ENCODE results near the gene XCL1.
"Not testable (repeated sequence)": the region's sequence is repeated elsewhere in the genome, so short reads cannot be mapped to it uniquely, and the experiment has no call there.

XCL1 gene

DNA sequence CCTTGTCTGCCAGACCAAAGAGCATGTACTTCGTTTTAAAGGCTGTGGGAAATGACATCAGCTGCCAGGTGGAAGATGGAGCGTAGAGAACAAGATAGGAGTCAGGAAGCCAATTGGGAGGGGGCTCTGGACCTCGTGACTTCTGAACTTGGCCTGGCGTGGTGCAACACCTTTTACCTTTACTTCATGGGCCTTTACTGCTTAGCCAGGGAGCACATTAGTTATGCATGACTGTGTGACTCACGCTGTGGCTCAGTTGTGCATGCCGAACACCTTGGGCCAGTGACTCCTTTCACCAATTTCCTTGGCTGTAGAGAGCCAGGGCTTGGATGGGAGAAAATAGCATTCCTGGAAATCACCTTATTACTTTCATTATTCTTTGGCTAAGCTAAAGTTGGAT, 7.2 kb downstream of the XCL1 start:
- H3K36me3 ChIP-seq (ENCODE audit: control insufficient read depth in 1 of 2, insufficient read depth in 2 of 2, low read length in 2 of 2), result no peaks in the 10 kb centered on the region
- H3K4me1 ChIP-seq (ENCODE audit: control insufficient read depth in 1 of 2, insufficient read depth in 2 of 2, low read length in 2 of 2), result no peaks in the 10 kb centered on the region
- H3K9ac ChIP-seq (ENCODE audit: low read depth in 1 of 2, low read length in 2 of 2), result no peak overlapping the region
- H3K27me3 ChIP-seq (ENCODE audit: control insufficient read depth in 1 of 2, insufficient read depth in 2 of 2, low read length in 2 of 2), result no peaks in the 10 kb centered on the region
- no peak overlapping the region for H3K4me3 ChIP-seq (ENCODE audit: low read depth in 1 of 2, low read length in 2 of 2)
- H3K9me3 ChIP-seq (ENCODE audit: control insufficient read depth in 1 of 2, low read length in 2 of 2), result no peaks in the 10 kb centered on the region
- H3K27ac ChIP-seq (ENCODE audit: low read depth, low read length), result no peak overlapping the region

DNA sequence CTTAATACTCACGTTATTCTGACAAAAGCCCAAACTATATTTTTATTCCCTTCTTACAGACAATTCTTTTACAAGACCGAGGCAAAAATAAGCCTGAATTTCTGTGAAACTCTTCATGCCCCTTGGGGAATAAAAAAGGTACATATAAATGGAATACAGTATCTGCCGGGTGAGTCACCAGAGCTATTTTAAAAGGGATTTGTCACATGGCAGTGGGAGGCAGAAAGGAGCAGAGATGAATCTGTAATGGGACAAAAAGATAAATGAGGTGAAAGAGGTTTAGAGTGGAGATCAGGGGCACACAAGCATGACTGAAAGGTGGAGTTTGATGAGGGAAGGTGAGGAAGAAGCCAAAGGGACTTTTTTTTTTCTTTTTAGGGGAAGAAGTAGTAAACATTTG, 8.8 kb downstream of the XCL1 start:
- no peak overlapping the region for H3K9ac ChIP-seq (ENCODE audit: low read depth in 1 of 2, low read length in 2 of 2)
- no peaks in the 10 kb centered on the region for H3K9me3 ChIP-seq (ENCODE audit: control insufficient read depth in 1 of 2, low read length in 2 of 2)
- no peaks in the 10 kb centered on the region for H3K27me3 ChIP-seq (ENCODE audit: control insufficient read depth in 1 of 2, insufficient read depth in 2 of 2, low read length in 2 of 2)
- H3K4me3 ChIP-seq (ENCODE audit: low read depth in 1 of 2, low read length in 2 of 2), result no peak overlapping the region
- no peaks in the 10 kb centered on the region for H3K4me1 ChIP-seq (ENCODE audit: control insufficient read depth in 1 of 2, insufficient read depth in 2 of 2, low read length in 2 of 2)
- no peaks in the 10 kb centered on the region for H3K36me3 ChIP-seq (ENCODE audit: control insufficient read depth in 1 of 2, insufficient read depth in 2 of 2, low read length in 2 of 2)
- H3K27ac ChIP-seq (ENCODE audit: low read depth, low read length), result no peak overlapping the region

DNA sequence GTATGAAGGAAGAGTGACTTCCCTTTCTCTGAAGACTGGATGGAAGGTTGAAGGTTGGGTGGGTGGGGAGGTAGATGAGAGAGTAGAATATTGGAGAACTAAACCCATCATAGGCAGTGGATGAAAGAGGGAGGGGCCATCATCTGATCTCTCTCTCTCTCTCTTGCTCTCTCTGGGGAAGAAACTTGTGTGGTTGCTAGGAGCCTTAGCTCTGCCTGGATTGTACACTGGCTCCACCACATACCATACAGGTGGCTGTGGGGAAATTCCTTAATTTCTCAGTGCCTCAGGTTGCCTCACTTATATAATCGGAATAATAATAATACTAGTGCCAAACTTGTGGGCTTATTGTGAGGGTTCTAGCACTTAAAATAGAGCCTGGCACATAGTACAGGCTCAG, 9.5 kb downstream of the XCL1 start:
- Histone ChIP-seq H3K9ac (ENCODE audit: low read depth in 1 of 2, low read length in 2 of 2) (no peak overlapping the region), H3K36me3 (ENCODE audit: control insufficient read depth in 1 of 2, insufficient read depth in 2 of 2, low read length in 2 of 2) (no peaks in the 10 kb centered on the region), H3K4me1 (ENCODE audit: control insufficient read depth in 1 of 2, insufficient read depth in 2 of 2, low read length in 2 of 2) (no peaks in the 10 kb centered on the region), H3K27ac (ENCODE audit: low read depth, low read length) (no peak overlapping the region), H3K9me3 (ENCODE audit: control insufficient read depth in 1 of 2, low read length in 2 of 2) (no peaks in the 10 kb centered on the region), H3K4me3 (ENCODE audit: low read depth in 1 of 2, low read length in 2 of 2) (no peak overlapping the region), H3K27me3 (ENCODE audit: control insufficient read depth in 1 of 2, insufficient read depth in 2 of 2, low read length in 2 of 2) (no peaks in the 10 kb centered on the region)

DNA sequence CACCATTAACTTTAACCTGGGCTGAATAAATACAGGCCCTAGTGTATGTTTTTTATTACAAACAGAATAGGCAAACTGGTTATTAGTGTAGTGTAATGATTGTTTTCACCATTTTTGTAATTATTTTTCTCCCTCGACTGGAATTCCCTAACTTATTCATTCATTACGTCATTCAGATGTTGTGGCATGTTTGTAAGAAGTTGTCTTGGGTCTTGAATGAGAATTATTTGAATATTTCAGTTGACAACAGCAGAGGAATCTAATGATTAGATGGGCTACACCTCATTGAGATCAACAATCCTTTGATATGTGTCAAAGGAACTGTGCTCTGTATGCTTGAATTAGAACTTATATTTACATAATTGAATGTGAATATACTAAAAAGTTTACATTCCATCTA, 12.8 kb downstream of the XCL1 start:
- H3K4me1 ChIP-seq (ENCODE audit: control insufficient read depth in 1 of 2, insufficient read depth in 2 of 2, low read length in 2 of 2), result no peaks in the 10 kb centered on the region
- H3K27ac ChIP-seq (ENCODE audit: low read depth, low read length), result no peak overlapping the region
- H3K9me3 ChIP-seq (ENCODE audit: control insufficient read depth in 1 of 2, low read length in 2 of 2), result no peaks in the 10 kb centered on the region
- H3K4me3 ChIP-seq (ENCODE audit: low read depth in 1 of 2, low read length in 2 of 2), result no peak overlapping the region
- H3K9ac ChIP-seq (ENCODE audit: low read depth in 1 of 2, low read length in 2 of 2), result no peak overlapping the region
- no peaks in the 10 kb centered on the region for H3K36me3 ChIP-seq (ENCODE audit: control insufficient read depth in 1 of 2, insufficient read depth in 2 of 2, low read length in 2 of 2)
- peaks cover 0 to 12% of the 10 kb centered on the region in 2 donors for H3K27me3 ChIP-seq (ENCODE audit: control insufficient read depth in 1 of 2, insufficient read depth in 2 of 2, low read length in 2 of 2)

DNA sequence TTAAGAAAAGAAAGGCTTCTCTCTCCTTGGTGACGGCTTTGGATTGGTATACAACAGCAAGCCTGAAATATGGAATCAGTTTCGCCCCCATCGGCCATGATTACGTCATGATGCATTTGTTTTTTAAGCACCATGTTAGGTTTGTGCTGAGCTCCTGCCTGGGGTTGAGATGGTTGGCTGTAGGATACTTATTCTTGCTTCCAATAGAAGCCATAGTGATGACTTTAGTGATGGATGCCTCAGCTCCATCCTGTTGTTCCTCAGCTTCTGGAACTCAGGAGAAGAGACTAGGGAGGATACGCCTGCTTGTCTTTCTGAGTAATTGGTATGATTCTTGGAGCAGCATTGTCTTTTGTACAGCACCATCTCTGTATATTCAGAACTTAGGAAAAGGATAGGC, 14.7 kb downstream of the XCL1 start:
- Histone ChIP-seq H3K9ac (ENCODE audit: low read depth in 1 of 2, low read length in 2 of 2) (no peak overlapping the region), H3K36me3 (ENCODE audit: control insufficient read depth in 1 of 2, insufficient read depth in 2 of 2, low read length in 2 of 2) (no peaks in the 10 kb centered on the region), H3K9me3 (ENCODE audit: control insufficient read depth in 1 of 2, low read length in 2 of 2) (no peaks in the 10 kb centered on the region), H3K4me1 (ENCODE audit: control insufficient read depth in 1 of 2, insufficient read depth in 2 of 2, low read length in 2 of 2) (no peaks in the 10 kb centered on the region), H3K4me3 (ENCODE audit: low read depth in 1 of 2, low read length in 2 of 2) (no peak overlapping the region), H3K27ac (ENCODE audit: low read depth, low read length) (no peak overlapping the region), H3K27me3 (ENCODE audit: control insufficient read depth in 1 of 2, insufficient read depth in 2 of 2, low read length in 2 of 2) (peaks cover 0 to 12% of the 10 kb centered on the region in 2 donors)

DNA sequence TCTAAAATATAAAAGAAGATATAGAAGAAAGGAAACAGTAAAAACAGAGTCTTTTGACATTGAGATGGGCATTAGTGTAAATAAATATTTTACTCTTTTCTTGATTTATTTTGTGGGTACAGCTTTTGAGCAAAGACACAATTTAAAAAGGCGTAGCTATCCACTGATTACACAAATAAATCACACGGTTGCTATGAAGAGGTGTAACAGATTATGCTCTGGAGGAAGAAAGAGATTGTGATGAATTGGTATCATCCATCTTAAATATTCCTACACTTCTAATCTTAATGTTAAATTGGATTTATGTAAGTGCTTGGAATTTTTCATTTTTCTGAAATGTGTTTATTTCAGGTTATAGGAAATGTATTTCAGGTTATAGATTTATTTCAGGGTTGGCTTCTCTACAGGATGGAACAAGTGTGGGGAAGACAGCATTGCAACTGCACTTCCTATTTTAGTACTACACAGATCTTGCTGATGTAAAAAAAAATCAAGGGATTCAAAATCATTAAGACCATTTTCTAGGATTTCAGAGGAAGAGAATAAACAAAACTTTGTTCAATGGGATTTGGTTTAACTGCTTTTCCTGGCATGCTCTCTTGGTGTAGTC, 15.3 kb downstream of the XCL1 start:
- Histone ChIP-seq H3K9ac (ENCODE audit: low read depth in 1 of 2, low read length in 2 of 2) (no peak overlapping the region), H3K4me1 (ENCODE audit: control insufficient read depth in 1 of 2, insufficient read depth in 2 of 2, low read length in 2 of 2) (no peaks in the 10 kb centered on the region), H3K27ac (ENCODE audit: low read depth, low read length) (no peak overlapping the region), H3K27me3 (ENCODE audit: control insufficient read depth in 1 of 2, insufficient read depth in 2 of 2, low read length in 2 of 2) (peaks cover 0 to 12% of the 10 kb centered on the region in 2 donors), H3K36me3 (ENCODE audit: control insufficient read depth in 1 of 2, insufficient read depth in 2 of 2, low read length in 2 of 2) (no peaks in the 10 kb centered on the region), H3K9me3 (ENCODE audit: control insufficient read depth in 1 of 2, low read length in 2 of 2) (no peaks in the 10 kb centered on the region), H3K4me3 (ENCODE audit: low read depth in 1 of 2, low read length in 2 of 2) (no peak overlapping the region)

DNA sequence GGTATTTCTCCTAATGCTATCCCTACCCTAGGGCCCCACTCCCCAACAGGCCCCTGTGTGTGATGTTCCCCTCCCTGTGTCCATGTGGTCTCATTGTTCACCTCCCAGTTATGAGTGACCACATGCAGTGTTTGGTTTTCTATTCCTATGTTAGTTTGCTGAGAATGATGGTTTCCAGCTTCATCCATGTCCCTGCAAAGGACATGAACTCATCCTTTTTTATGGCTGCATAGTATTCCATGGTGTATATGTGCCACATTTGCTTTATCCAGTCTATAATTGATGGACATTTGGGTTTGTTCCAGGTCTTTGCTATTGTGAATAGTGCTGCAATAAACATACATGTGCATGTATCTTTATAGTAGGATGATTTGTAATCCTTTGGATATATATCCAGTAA, 19.0 kb downstream of the XCL1 start:
- H3K36me3 ChIP-seq (ENCODE audit: control insufficient read depth in 1 of 2, insufficient read depth in 2 of 2, low read length in 2 of 2); H3K27ac ChIP-seq (ENCODE audit: low read depth, low read length): not testable (repeated sequence)
- H3K27me3 ChIP-seq (ENCODE audit: control insufficient read depth in 1 of 2, insufficient read depth in 2 of 2, low read length in 2 of 2), result peaks cover 0 to 12% of the 10 kb centered on the region in 2 donors

DNA sequence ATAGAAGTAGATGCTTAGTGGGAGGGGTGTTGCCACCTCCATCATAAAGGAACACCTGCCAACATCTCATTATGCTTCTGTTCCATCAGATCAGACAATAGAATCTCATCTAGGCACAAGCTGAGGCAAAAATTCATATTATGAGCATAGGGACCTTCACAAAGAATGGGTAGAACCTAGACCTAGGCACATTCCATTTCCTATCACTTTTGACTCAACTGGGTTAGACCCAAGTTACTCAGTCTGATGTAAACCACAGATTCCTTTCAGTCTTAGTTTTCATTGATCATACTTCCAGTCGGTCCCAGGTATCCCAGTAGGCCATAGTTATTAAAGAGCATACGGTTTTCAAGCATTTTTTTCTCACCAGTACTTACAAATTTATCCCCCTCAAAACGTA, 21.7 kb downstream of the XCL1 start:
- Histone ChIP-seq H3K9me3 (ENCODE audit: control insufficient read depth in 1 of 2, low read length in 2 of 2) (no peaks in the 10 kb centered on the region), H3K36me3 (ENCODE audit: control insufficient read depth in 1 of 2, insufficient read depth in 2 of 2, low read length in 2 of 2) (no peaks in the 10 kb centered on the region), H3K27me3 (ENCODE audit: control insufficient read depth in 1 of 2, insufficient read depth in 2 of 2, low read length in 2 of 2) (peaks cover 0 to 6% of the 10 kb centered on the region in 2 donors), H3K27ac (ENCODE audit: low read depth, low read length) (no peak overlapping the region), H3K4me3 (ENCODE audit: low read depth in 1 of 2, low read length in 2 of 2) (no peak overlapping the region), H3K4me1 (ENCODE audit: control insufficient read depth in 1 of 2, insufficient read depth in 2 of 2, low read length in 2 of 2) (no peaks in the 10 kb centered on the region), H3K9ac (ENCODE audit: low read depth in 1 of 2, low read length in 2 of 2) (no peak overlapping the region)

More for the DNA sequence above, 19.0 kb downstream of the XCL1 start:
- not testable (repeated sequence) for H3K4me1 ChIP-seq (ENCODE audit: control insufficient read depth in 1 of 2, insufficient read depth in 2 of 2, low read length in 2 of 2); H3K9me3 ChIP-seq (ENCODE audit: control insufficient read depth in 1 of 2, low read length in 2 of 2); H3K4me3 ChIP-seq (ENCODE audit: low read depth in 1 of 2, low read length in 2 of 2); H3K9ac ChIP-seq (ENCODE audit: low read depth in 1 of 2, low read length in 2 of 2)

DNA sequence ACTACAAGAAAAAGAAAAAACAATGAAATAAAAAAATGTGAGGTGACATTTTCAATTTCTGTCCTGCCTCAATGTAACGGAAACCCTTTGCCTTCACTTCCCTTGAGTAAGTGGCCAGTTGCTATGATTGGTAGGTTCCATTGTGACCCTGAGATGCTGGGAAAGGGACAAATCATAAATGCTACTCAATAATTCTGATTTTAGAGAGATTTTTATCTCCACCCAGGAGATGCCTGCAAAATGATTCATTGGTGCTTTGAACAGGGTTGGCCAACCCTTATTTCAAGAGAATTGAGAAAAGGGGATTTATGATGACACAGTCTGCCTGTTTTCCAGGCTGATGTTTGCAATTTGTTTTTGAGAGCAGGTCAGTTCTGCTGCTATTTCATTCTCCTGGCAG, 22.5 kb downstream of the XCL1 start:
- H3K4me3 ChIP-seq (ENCODE audit: low read depth in 1 of 2, low read length in 2 of 2), result no peak overlapping the region
- no peaks in the 10 kb centered on the region for H3K4me1 ChIP-seq (ENCODE audit: control insufficient read depth in 1 of 2, insufficient read depth in 2 of 2, low read length in 2 of 2)
- H3K9me3 ChIP-seq (ENCODE audit: control insufficient read depth in 1 of 2, low read length in 2 of 2), result no peaks in the 10 kb centered on the region
- H3K27ac ChIP-seq (ENCODE audit: low read depth, low read length), result no peak overlapping the region
- no peak overlapping the region for H3K9ac ChIP-seq (ENCODE audit: low read depth in 1 of 2, low read length in 2 of 2)
- peaks cover 0 to under 1% of the 10 kb centered on the region in 2 donors for H3K27me3 ChIP-seq (ENCODE audit: control insufficient read depth in 1 of 2, insufficient read depth in 2 of 2, low read length in 2 of 2)
- H3K36me3 ChIP-seq (ENCODE audit: control insufficient read depth in 1 of 2, insufficient read depth in 2 of 2, low read length in 2 of 2), result no peaks in the 10 kb centered on the region

DNA sequence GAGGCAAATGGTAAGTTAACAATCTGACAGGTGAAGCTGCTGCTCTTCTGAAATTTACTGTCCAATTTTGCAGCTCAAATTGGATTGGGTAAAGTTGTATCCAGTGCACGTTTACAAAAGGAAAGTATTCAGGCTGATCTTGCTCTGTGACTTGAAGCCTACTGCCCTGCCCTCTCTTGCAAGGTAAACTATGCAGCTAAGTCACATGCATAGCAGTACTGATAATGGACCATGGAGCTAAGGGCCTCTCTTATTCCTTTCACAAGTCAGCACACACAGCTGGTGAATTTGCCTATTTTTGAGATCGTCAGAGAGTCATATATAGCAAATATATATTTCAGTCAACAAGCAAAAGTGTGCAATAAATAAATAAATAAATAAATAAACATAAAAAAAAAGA, 23.2 kb downstream of the XCL1 start:
- no peaks in the 10 kb centered on the region for H3K36me3 ChIP-seq (ENCODE audit: control insufficient read depth in 1 of 2, insufficient read depth in 2 of 2, low read length in 2 of 2)
- no peaks in the 10 kb centered on the region for H3K4me1 ChIP-seq (ENCODE audit: control insufficient read depth in 1 of 2, insufficient read depth in 2 of 2, low read length in 2 of 2)
- no peak overlapping the region for H3K9ac ChIP-seq (ENCODE audit: low read depth in 1 of 2, low read length in 2 of 2)
- H3K9me3 ChIP-seq (ENCODE audit: control insufficient read depth in 1 of 2, low read length in 2 of 2), result no peaks in the 10 kb centered on the region
- no peaks in the 10 kb centered on the region for H3K27me3 ChIP-seq (ENCODE audit: control insufficient read depth in 1 of 2, insufficient read depth in 2 of 2, low read length in 2 of 2)
- no peak overlapping the region for H3K4me3 ChIP-seq (ENCODE audit: low read depth in 1 of 2, low read length in 2 of 2)
- H3K27ac ChIP-seq (ENCODE audit: low read depth, low read length), result no peak overlapping the region

DNA sequence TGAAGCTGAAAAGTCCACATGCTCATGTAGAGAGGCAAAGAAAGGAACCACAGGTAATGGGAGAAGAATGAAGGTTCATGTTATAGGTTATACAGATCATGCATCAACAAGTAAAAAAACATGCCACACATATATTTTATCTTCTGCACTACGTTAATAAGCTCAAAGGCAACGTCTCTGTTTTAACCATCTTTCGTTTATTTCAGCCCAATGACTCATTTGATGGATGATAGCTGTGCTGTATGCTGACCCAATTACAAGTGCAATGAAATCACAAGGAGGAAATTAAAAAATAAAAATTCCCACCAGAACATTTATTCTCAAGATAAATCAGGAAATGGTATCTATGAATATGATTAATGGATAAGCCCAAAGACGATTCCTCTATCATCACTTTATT, 24.6 kb downstream of the XCL1 start:
- Histone ChIP-seq H3K4me1 (ENCODE audit: control insufficient read depth in 1 of 2, insufficient read depth in 2 of 2, low read length in 2 of 2) (no peaks in the 10 kb centered on the region), H3K27me3 (ENCODE audit: control insufficient read depth in 1 of 2, insufficient read depth in 2 of 2, low read length in 2 of 2) (no peaks in the 10 kb centered on the region), H3K4me3 (ENCODE audit: low read depth in 1 of 2, low read length in 2 of 2) (no peak overlapping the region), H3K36me3 (ENCODE audit: control insufficient read depth in 1 of 2, insufficient read depth in 2 of 2, low read length in 2 of 2) (no peaks in the 10 kb centered on the region), H3K9me3 (ENCODE audit: control insufficient read depth in 1 of 2, low read length in 2 of 2) (no peaks in the 10 kb centered on the region), H3K27ac (ENCODE audit: low read depth, low read length) (no peak overlapping the region), H3K9ac (ENCODE audit: low read depth in 1 of 2, low read length in 2 of 2) (no peak overlapping the region)
